Mucosa of descending colon (tissue), 3 donors: ENCODE results near the gene RIC1. TPM values are rescaled to one million over a fixed set of nuclear protein-coding genes. Genes with fewer than 3 reads are reported as not detected.
"Not testable (repeated sequence)": the region's sequence is repeated elsewhere in the genome, so short reads cannot be mapped to it uniquely, and the experiment has no call there.

Experiments used
- ATAC-seq: fragments of 200-7000 bp; cut with Tn5 transposase; one replicate; pipeline ENCODE4 v1.9.1; 2020; ENCODE audit warnings: mild to moderate bottlenecking, moderate library complexity
- DNase-seq, 3 donors: peaks; one replicate each; pipeline ENCODE4 v3.0.0-alpha.2; 2020
- H3K36me3 ChIP-seq: fragments of 200-600 bp; one replicate; pipeline ENCODE4 v1.8.0; 2021; ENCODE audit warnings: low read depth, mild to moderate bottlenecking
- H3K4me1 ChIP-seq: fragments of 200-600 bp; one replicate; pipeline ENCODE4 v1.8.0; 2021; ENCODE audit warnings: low read depth, mild to moderate bottlenecking
- H3K4me3 ChIP-seq: fragments of 200-600 bp; one replicate; pipeline ENCODE4 v1.8.0; 2021; ENCODE audit warnings: mild to moderate bottlenecking
- H3K9me3 ChIP-seq: fragments of 200-600 bp; one replicate; pipeline ENCODE4 v1.8.0; 2021; ENCODE audit warnings: mild to moderate bottlenecking
- intact Hi-C, 2 donors: fragments of 100-400 bp; cut with DNase I in 1 of 2; cut with micrococcal nuclease in 1 of 2; formaldehyde crosslinking; loops; one replicate each; pipeline versions ENCODE4 v1.11.0 to v1.11.1; 2022; cut with DNase I, micrococcal nuclease
- long read RNA-seq, 2 donors: library from polyadenylated mRNA; unstranded; transcript quantifications; one replicate each; pipeline ENCODE4 v2.0.0, GENCODE V29; 2019 to 2021
- total RNA-seq, 3 donors: library from RNA; stranded (reverse); fragmentation: NEBNext Ultra II Directional in 2 of 3; extraction: Animal tissue kit (Norgen Biotek cat#: 25700) in 2 of 3; gene quantifications; one replicate each; pipeline versions ENCODE4 v1.2.1 to v1.2.4, GENCODE V29; 2021 to 2023
- TF ChIP-seq, protein P1 (sequence below): fragments of 200-600 bp; IDR thresholded peaks from one replicate; pipeline ENCODE4 v1.8.0; 2022; ENCODE audit warnings: antibody characterized with exemption, mild to moderate bottlenecking
- donor health status: DM: no; HTN: no; CAD: no; lungs with moderate emphysema.
- donor health status: DM: no; HTN: no; CAD: no.
- donor health status: DM: no; HTN: yes; CAD: no.

Gene RIC1, protein sequence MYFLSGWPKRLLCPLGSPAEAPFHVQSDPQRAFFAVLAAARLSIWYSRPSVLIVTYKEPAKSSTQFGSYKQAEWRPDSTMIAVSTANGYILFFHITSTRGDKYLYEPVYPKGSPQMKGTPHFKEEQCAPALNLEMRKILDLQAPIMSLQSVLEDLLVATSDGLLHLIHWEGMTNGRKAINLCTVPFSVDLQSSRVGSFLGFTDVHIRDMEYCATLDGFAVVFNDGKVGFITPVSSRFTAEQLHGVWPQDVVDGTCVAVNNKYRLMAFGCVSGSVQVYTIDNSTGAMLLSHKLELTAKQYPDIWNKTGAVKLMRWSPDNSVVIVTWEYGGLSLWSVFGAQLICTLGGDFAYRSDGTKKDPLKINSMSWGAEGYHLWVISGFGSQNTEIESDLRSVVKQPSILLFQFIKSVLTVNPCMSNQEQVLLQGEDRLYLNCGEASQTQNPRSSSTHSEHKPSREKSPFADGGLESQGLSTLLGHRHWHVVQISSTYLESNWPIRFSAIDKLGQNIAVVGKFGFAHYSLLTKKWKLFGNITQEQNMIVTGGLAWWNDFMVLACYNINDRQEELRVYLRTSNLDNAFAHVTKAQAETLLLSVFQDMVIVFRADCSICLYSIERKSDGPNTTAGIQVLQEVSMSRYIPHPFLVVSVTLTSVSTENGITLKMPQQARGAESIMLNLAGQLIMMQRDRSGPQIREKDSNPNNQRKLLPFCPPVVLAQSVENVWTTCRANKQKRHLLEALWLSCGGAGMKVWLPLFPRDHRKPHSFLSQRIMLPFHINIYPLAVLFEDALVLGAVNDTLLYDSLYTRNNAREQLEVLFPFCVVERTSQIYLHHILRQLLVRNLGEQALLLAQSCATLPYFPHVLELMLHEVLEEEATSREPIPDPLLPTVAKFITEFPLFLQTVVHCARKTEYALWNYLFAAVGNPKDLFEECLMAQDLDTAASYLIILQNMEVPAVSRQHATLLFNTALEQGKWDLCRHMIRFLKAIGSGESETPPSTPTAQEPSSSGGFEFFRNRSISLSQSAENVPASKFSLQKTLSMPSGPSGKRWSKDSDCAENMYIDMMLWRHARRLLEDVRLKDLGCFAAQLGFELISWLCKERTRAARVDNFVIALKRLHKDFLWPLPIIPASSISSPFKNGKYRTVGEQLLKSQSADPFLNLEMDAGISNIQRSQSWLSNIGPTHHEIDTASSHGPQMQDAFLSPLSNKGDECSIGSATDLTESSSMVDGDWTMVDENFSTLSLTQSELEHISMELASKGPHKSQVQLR (N-terminal part only)
- 10 to 100 TPM; 15.8 to 22.4 (median 20.2) TPM for total RNA-seq
- long read RNA-seq, donor 1, full-length matches to known transcripts: 2 of 9 reads
- long read RNA-seq, donor 1, partial matches to known transcripts: 7 of 9 reads
- long read RNA-seq, donor 1, other reads (novel, unspliced or antisense): 0 of 9 reads
- long read RNA-seq, donor 2, partial matches to known transcripts: 0 of 1 reads
- long read RNA-seq, donor 2, other reads (novel, unspliced or antisense): 1 of 1 reads

DNA sequence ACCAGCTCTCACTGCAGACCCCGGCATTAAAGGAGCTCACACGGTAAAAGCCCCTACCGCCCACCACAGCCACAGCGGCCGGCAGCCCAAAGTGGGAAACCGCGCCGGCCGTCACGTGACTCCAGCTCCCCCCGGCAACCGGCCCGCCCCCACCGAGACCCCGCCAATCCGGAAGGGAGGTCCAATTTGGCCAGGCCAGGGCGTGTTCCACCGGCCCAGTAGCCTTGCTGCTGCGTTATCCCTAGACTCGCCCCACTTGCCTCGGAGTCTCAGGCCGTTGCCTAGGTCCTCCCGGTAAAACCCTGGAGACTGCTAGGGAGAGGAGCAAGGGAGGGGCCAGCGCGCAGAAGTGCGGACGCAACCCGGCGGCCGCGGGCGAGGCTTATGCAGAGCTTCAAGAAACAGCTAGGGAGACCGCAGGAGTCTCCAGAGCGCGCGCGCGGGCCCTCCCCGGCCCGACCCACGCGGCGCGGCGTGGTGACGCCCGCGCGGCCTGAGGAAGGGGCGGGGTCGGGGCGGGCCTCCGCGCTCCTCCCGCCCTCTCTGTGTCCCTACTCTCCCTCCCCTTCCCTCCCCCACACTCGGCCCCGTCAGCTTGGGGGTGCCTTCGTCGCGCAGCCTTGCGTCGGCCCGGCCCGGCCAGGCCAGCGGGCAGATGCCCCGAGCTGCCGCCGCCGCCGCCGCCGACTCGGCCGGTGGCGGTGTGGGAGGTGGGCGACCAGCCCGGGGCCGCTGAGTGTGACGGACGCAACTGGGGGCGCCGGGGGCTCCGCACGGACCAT lies at the start of gene RIC1:
Gene RIC1 (plus strand): TSS at position 578 of the 782 bp plus-strand sequence. CDS start 203 bp downstream, at position 781.
- Histone ChIP-seq H3K4me3 (peak within 1 kb of the TSS; percentile 99), H3K4me1 (peaks cover 28% of the 10 kb centered on the region), H3K9me3 (no peaks in the 10 kb centered on the region), H3K36me3 (no peaks in the 10 kb centered on the region)
- TF ChIP-seq, protein P1, sequence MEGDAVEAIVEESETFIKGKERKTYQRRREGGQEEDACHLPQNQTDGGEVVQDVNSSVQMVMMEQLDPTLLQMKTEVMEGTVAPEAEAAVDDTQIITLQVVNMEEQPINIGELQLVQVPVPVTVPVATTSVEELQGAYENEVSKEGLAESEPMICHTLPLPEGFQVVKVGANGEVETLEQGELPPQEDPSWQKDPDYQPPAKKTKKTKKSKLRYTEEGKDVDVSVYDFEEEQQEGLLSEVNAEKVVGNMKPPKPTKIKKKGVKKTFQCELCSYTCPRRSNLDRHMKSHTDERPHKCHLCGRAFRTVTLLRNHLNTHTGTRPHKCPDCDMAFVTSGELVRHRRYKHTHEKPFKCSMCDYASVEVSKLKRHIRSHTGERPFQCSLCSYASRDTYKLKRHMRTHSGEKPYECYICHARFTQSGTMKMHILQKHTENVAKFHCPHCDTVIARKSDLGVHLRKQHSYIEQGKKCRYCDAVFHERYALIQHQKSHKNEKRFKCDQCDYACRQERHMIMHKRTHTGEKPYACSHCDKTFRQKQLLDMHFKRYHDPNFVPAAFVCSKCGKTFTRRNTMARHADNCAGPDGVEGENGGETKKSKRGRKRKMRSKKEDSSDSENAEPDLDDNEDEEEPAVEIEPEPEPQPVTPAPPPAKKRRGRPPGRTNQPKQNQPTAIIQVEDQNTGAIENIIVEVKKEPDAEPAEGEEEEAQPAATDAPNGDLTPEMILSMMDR: no peak
- intact Hi-C loops: no loop called here
- peak; percentile 92 to 96 (median 93) for DNase-seq
- peak; percentile 93 for ATAC-seq

DNA sequence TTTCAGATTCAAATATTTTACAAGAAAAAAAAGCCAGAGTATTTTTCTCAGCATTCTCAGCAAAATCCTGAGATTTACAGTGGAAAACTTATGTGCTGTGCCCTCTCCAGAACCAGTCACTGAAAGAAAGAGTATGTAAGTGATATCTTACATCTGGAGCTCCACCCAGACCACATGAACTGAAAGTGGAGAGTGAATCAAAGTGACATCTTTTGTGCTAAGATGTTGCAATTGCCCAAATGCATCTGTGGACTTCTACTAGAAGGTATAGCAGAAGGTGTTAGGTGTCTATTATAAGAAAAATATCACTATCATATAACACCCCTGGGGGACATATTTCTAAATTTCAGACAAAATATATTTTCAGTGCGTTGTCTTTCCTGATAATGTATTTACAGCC lies 49.0 kb upstream of the RIC1 start:
- TF ChIP-seq, protein P1: no peak
- intact Hi-C loops: no loop called here

DNA sequence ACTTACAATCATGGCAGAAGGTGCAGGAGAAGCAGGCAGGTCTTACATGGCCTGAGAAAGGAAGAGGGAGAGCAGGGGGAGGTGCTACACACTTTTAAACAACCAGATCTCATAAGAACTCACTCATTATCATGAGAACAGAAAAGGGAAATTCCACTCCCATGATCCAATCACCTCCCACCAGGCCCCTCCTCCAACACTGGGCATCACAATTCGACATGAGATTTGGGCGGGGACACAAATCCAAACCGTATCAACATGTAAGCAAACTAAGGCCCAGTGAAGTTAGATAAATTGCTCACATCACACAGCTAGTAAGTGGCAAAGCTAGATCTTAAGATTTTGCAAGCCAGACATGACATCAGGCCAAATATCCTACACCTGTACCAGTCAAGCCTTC lies 48.3 kb upstream of the RIC1 start:
- ATAC-seq: no peak
- DNase-seq: no peak
- H3K9me3 ChIP-seq: no peaks in the 10 kb centered on the region
- no peaks in the 10 kb centered on the region for H3K4me1 ChIP-seq
- intact Hi-C loops: no loop called here
- H3K36me3 ChIP-seq: no peaks in the 10 kb centered on the region
- TF ChIP-seq, protein P1: no peak
- H3K4me3 ChIP-seq: no peak overlapping the region

More for the DNA sequence above, 49.0 kb upstream of the RIC1 start:
- no peaks in the 10 kb centered on the region for H3K4me1 ChIP-seq
- ATAC-seq (no peak), DNase-seq (no peak)
- H3K9me3 ChIP-seq: no peaks in the 10 kb centered on the region
- H3K4me3 ChIP-seq: no peak overlapping the region
- H3K36me3 ChIP-seq: no peaks in the 10 kb centered on the region

DNA sequence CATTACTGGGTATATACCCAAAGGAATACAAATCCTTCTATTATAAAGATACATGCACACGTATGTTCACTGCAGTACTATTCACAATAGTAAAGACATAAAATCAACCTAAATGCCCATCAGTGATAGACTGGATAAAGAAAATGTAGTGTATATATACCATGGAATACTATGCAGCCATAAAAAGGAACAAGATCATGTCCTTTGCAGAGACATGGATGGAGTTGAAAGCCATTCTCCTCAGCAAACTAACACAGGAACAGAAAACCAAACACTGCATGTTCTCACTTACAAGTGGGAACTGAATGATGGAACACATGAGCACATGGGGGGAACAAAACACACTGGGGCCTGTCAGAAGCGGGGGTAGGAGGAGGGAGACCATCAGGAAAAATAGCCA lies 47.2 kb upstream of the RIC1 start:
- H3K9me3 ChIP-seq, DNase-seq, H3K4me3 ChIP-seq, intact Hi-C loops, H3K36me3 ChIP-seq, H3K4me1 ChIP-seq, ATAC-seq: not testable (repeated sequence)

DNA sequence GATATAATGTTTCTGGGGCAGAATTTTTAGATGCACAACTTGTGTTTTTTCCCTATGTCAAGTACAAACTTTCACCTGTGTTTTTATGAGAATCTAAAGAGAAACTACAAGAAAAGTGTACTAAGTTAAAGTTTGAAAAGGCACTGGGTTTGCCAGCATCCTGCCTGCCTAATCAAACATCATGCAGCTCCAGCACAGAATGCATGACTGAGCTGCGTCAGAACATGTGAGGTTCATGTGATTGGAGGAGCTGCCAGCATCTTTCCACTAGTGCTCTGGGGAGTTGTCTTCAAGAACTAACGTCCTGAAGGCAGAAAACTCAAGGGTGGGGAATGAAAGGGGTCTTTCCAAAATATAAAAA lies 46.1 kb upstream of the RIC1 start:
- TF ChIP-seq, protein P1: no peak
- ATAC-seq: peak; percentile 61
- H3K4me1 ChIP-seq: no peaks in the 10 kb centered on the region
- H3K9me3 ChIP-seq: no peaks in the 10 kb centered on the region
- H3K36me3 ChIP-seq: no peaks in the 10 kb centered on the region
- intact Hi-C loops: no loop called here
- DNase-seq: no peak
- H3K4me3 ChIP-seq: no peak overlapping the region
